ENCODE measurements around the gene KLHL42.

Gene KLHL42

GRCh38 chr12:27802936-27803335 lies 22.9 kb downstream of the KLHL42 start:
- H3K36me3 ChIP-seq (ENCODE audit: control insufficient read depth in 4 of 4, insufficient read depth in 4 of 4, low read length in 3 of 4), result peaks cover 5 to 27% (median 11%) of the 10 kb centered on the region in 4 experiments
- ChIA-PET CTCF (interaction anchor here (0.7 kb wide), 1 partner anchor 70 kb away, joined by 3 read pairs; no protein-coding TSS in a partner anchor), POLR2A (interaction anchor here (0.6 kb wide), 1 partner anchor 32 kb away, joined by 3 read pairs; no protein-coding TSS in a partner anchor)
- no peak for DNase-seq
- 93% methylated on average over 2 of the region's 2 CpGs for WGBS (ENCODE audit: insufficient coverage)
- H3K27me3 ChIP-seq (replicated peaks in 2 of 5; ENCODE audit: control insufficient read depth in 4 of 5, insufficient read depth in 5 of 5, low read length in 4 of 5), result no peaks in the 10 kb centered on the region
- no peak overlapping the region for H3K27ac ChIP-seq (ENCODE audit: insufficient read depth in 1 of 2, low read depth in 1 of 2, low read length in 2 of 2, poor library complexity in 1 of 2, severe bottlenecking in 2 of 2)
- no peak overlapping the region for H3K4me3 ChIP-seq (ENCODE audit: control insufficient read depth in 1 of 7, extremely low read depth in 1 of 7, insufficient read depth in 4 of 7, low read depth in 2 of 7, low read length in 6 of 7)
- H3K4me1 ChIP-seq (ENCODE audit: control extremely low read depth in 1 of 4, control insufficient read depth in 4 of 4, insufficient read depth in 4 of 4, low read length in 3 of 4), result peaks cover 5 to 23% (median 11%) of the 10 kb centered on the region in 4 experiments
- no peaks in the 10 kb centered on the region for H3K9me3 ChIP-seq (ENCODE audit: control extremely low read depth in 1 of 5, control insufficient read depth in 4 of 5, insufficient read depth in 2 of 5, low read depth in 1 of 5, low read length in 4 of 5)

- Histone ChIP-seq H3K36me3 (ENCODE audit: control insufficient read depth in 4 of 4, insufficient read depth in 4 of 4, low read length in 3 of 4) (peaks cover 0 to 10% (median 0%) of the 10 kb centered on the region in 4 experiments), H3K27me3 (replicated peaks in 2 of 5; ENCODE audit: control insufficient read depth in 4 of 5, insufficient read depth in 5 of 5, low read length in 4 of 5) (no peaks in the 10 kb centered on the region), H3K9me3 (ENCODE audit: control extremely low read depth in 1 of 5, control insufficient read depth in 4 of 5, insufficient read depth in 2 of 5, low read depth in 1 of 5, low read length in 4 of 5) (no peaks in the 10 kb centered on the region), H3K27ac (ENCODE audit: insufficient read depth in 1 of 2, low read depth in 1 of 2, low read length in 2 of 2, poor library complexity in 1 of 2, severe bottlenecking in 2 of 2) (no peak overlapping the region), H3K4me3 (ENCODE audit: control insufficient read depth in 1 of 7, extremely low read depth in 1 of 7, insufficient read depth in 4 of 7, low read depth in 2 of 7, low read length in 6 of 7) (no peak overlapping the region), H3K4me1 (ENCODE audit: control extremely low read depth in 1 of 4, control insufficient read depth in 4 of 4, insufficient read depth in 4 of 4, low read length in 3 of 4) (peaks cover 5 to 23% (median 11%) of the 10 kb centered on the region in 4 experiments)
- no peak for DNase-seq
- WGBS (ENCODE audit: insufficient coverage), result 0% methylated on average over 1 of the region's 1 CpG
- POLR2A ChIA-PET, result no interaction called here
- CTCF ChIA-PET, result interaction anchor here (1.5 to 2.1 kb wide), 2 partner anchors 12 to 15 kb away, joined by 3 to 6 read pairs; no protein-coding TSS in a partner anchor
Measured at GRCh38 chr12:27805238-27805637, 25.2 kb downstream of the KLHL42 start.

GRCh38 chr12:27806259-27806658 lies 26.2 kb downstream of the KLHL42 start:
- CTCF ChIA-PET, result interaction anchor here (0.7 to 2.1 kb wide), 3 partner anchors 13 to 15 kb away, joined by 3 to 6 read pairs (median 3); no protein-coding TSS in a partner anchor
- Histone ChIP-seq H3K27ac (ENCODE audit: insufficient read depth in 1 of 2, low read depth in 1 of 2, low read length in 2 of 2, poor library complexity in 1 of 2, severe bottlenecking in 2 of 2) (no peak overlapping the region), H3K9me3 (ENCODE audit: control extremely low read depth in 1 of 5, control insufficient read depth in 4 of 5, insufficient read depth in 2 of 5, low read depth in 1 of 5, low read length in 4 of 5) (no peaks in the 10 kb centered on the region), H3K36me3 (ENCODE audit: control insufficient read depth in 4 of 4, insufficient read depth in 4 of 4, low read length in 3 of 4) (peaks cover 0 to 4% (median 0%) of the 10 kb centered on the region in 4 experiments), H3K4me3 (ENCODE audit: control insufficient read depth in 1 of 7, extremely low read depth in 1 of 7, insufficient read depth in 4 of 7, low read depth in 2 of 7, low read length in 6 of 7) (no peak overlapping the region), H3K27me3 (replicated peaks in 2 of 5; ENCODE audit: control insufficient read depth in 4 of 5, insufficient read depth in 5 of 5, low read length in 4 of 5) (no peaks in the 10 kb centered on the region), H3K4me1 (ENCODE audit: control extremely low read depth in 1 of 4, control insufficient read depth in 4 of 4, insufficient read depth in 4 of 4, low read length in 3 of 4) (peaks cover 5 to 23% (median 11%) of the 10 kb centered on the region in 4 experiments)
- WGBS (ENCODE audit: insufficient coverage), result no CpG with 5 or more reads among the region's 4 CpGs
- no peak for DNase-seq
- POLR2A ChIA-PET, result no interaction called here

- H3K9me3 ChIP-seq (ENCODE audit: control extremely low read depth in 1 of 5, control insufficient read depth in 4 of 5, insufficient read depth in 2 of 5, low read depth in 1 of 5, low read length in 4 of 5), result no peaks in the 10 kb centered on the region
- H3K27ac ChIP-seq (ENCODE audit: insufficient read depth in 1 of 2, low read depth in 1 of 2, low read length in 2 of 2, poor library complexity in 1 of 2, severe bottlenecking in 2 of 2), result no peak overlapping the region
- H3K4me1 ChIP-seq (ENCODE audit: control extremely low read depth in 1 of 4, control insufficient read depth in 4 of 4, insufficient read depth in 4 of 4, low read length in 3 of 4), result peaks cover 5 to 23% (median 11%) of the 10 kb centered on the region in 4 experiments
- POLR2A ChIA-PET, result no interaction called here
- peak overlapping the region in 2 of 7 experiments; percentile 31 to 66 for H3K4me3 ChIP-seq (ENCODE audit: control insufficient read depth in 1 of 7, extremely low read depth in 1 of 7, insufficient read depth in 4 of 7, low read depth in 2 of 7, low read length in 6 of 7)
- CTCF ChIA-PET, result no interaction called here
- DNase-seq, result peak; percentile 8 to 56 (median 53)
- WGBS (ENCODE audit: insufficient coverage), result 33% methylated on average over 3 of the region's 8 CpGs
- no peaks in the 10 kb centered on the region for H3K36me3 ChIP-seq (ENCODE audit: control insufficient read depth in 4 of 4, insufficient read depth in 4 of 4, low read length in 3 of 4)
- no peaks in the 10 kb centered on the region for H3K27me3 ChIP-seq (replicated peaks in 2 of 5; ENCODE audit: control insufficient read depth in 4 of 5, insufficient read depth in 5 of 5, low read length in 4 of 5)
Measured at GRCh38 chr12:27807063-27807703, 27.1 kb downstream of the KLHL42 start.

GRCh38 chr12:27808841-27809240 lies 28.8 kb downstream of the KLHL42 start:
- WGBS (ENCODE audit: insufficient coverage), result 87% methylated on average over 3 of the region's 6 CpGs
- H3K27ac ChIP-seq (ENCODE audit: insufficient read depth in 1 of 2, low read depth in 1 of 2, low read length in 2 of 2, poor library complexity in 1 of 2, severe bottlenecking in 2 of 2), result no peak overlapping the region
- ChIA-PET CTCF (no interaction called here), POLR2A (no interaction called here)
- H3K27me3 ChIP-seq (replicated peaks in 2 of 5; ENCODE audit: control insufficient read depth in 4 of 5, insufficient read depth in 5 of 5, low read length in 4 of 5), result no peaks in the 10 kb centered on the region
- H3K9me3 ChIP-seq (ENCODE audit: control extremely low read depth in 1 of 5, control insufficient read depth in 4 of 5, insufficient read depth in 2 of 5, low read depth in 1 of 5, low read length in 4 of 5), result no peaks in the 10 kb centered on the region
- peaks cover 5 to 17% (median 11%) of the 10 kb centered on the region in 4 experiments for H3K4me1 ChIP-seq (ENCODE audit: control extremely low read depth in 1 of 4, control insufficient read depth in 4 of 4, insufficient read depth in 4 of 4, low read length in 3 of 4)
- no peak overlapping the region for H3K4me3 ChIP-seq (ENCODE audit: control insufficient read depth in 1 of 7, extremely low read depth in 1 of 7, insufficient read depth in 4 of 7, low read depth in 2 of 7, low read length in 6 of 7)
- no peak for DNase-seq
- H3K36me3 ChIP-seq (ENCODE audit: control insufficient read depth in 4 of 4, insufficient read depth in 4 of 4, low read length in 3 of 4), result no peaks in the 10 kb centered on the region

- ChIA-PET POLR2A (no interaction called here), CTCF (interaction anchor here (0.8 to 2.8 kb wide), 2 partner anchors 11 to 88 kb away, joined by 4 to 9 read pairs; no protein-coding TSS in a partner anchor)
- WGBS (ENCODE audit: insufficient coverage), result 94% methylated on average over 3 of the region's 4 CpGs
- no peak for DNase-seq
- Histone ChIP-seq H3K4me3 (ENCODE audit: control insufficient read depth in 1 of 7, extremely low read depth in 1 of 7, insufficient read depth in 4 of 7, low read depth in 2 of 7, low read length in 6 of 7) (no peak overlapping the region), H3K4me1 (ENCODE audit: control extremely low read depth in 1 of 4, control insufficient read depth in 4 of 4, insufficient read depth in 4 of 4, low read length in 3 of 4) (peaks cover 3 to 12% (median 9%) of the 10 kb centered on the region in 4 experiments), H3K27ac (ENCODE audit: insufficient read depth in 1 of 2, low read depth in 1 of 2, low read length in 2 of 2, poor library complexity in 1 of 2, severe bottlenecking in 2 of 2) (no peak overlapping the region), H3K9me3 (ENCODE audit: control extremely low read depth in 1 of 5, control insufficient read depth in 4 of 5, insufficient read depth in 2 of 5, low read depth in 1 of 5, low read length in 4 of 5) (no peaks in the 10 kb centered on the region), H3K36me3 (ENCODE audit: control insufficient read depth in 4 of 4, insufficient read depth in 4 of 4, low read length in 3 of 4) (no peaks in the 10 kb centered on the region), H3K27me3 (replicated peaks in 2 of 5; ENCODE audit: control insufficient read depth in 4 of 5, insufficient read depth in 5 of 5, low read length in 4 of 5) (no peaks in the 10 kb centered on the region)
Measured at GRCh38 chr12:27810756-27811155, 30.7 kb downstream of the KLHL42 start.

- no peak overlapping the region for H3K4me3 ChIP-seq (ENCODE audit: control insufficient read depth in 1 of 7, extremely low read depth in 1 of 7, insufficient read depth in 4 of 7, low read depth in 2 of 7, low read length in 6 of 7)
- no peak overlapping the region for H3K27ac ChIP-seq (ENCODE audit: insufficient read depth in 1 of 2, low read depth in 1 of 2, low read length in 2 of 2, poor library complexity in 1 of 2, severe bottlenecking in 2 of 2)
- H3K9me3 ChIP-seq (ENCODE audit: control extremely low read depth in 1 of 5, control insufficient read depth in 4 of 5, insufficient read depth in 2 of 5, low read depth in 1 of 5, low read length in 4 of 5), result no peaks in the 10 kb centered on the region
- H3K36me3 ChIP-seq (ENCODE audit: control insufficient read depth in 4 of 4, insufficient read depth in 4 of 4, low read length in 3 of 4), result no peaks in the 10 kb centered on the region
- ChIA-PET CTCF (interaction anchor here (2.8 kb wide), 1 partner anchor 9 kb away, joined by 9 read pairs; no protein-coding TSS in a partner anchor), POLR2A (no interaction called here)
- H3K27me3 ChIP-seq (replicated peaks in 2 of 5; ENCODE audit: control insufficient read depth in 4 of 5, insufficient read depth in 5 of 5, low read length in 4 of 5), result no peaks in the 10 kb centered on the region
- H3K4me1 ChIP-seq (ENCODE audit: control extremely low read depth in 1 of 4, control insufficient read depth in 4 of 4, insufficient read depth in 4 of 4, low read length in 3 of 4), result peaks cover 0 to 3% (median 2%) of the 10 kb centered on the region in 4 experiments
- DNase-seq, result no peak
- WGBS (ENCODE audit: insufficient coverage), result 80% methylated on average over 5 of the region's 6 CpGs
Measured at GRCh38 chr12:27812502-27812901, 32.5 kb downstream of the KLHL42 start.

Measured in common myeloid progenitor, CD34-positive (primary cell).